ENCODE data around the gene CAMKV. TPM values are rescaled to one million over a fixed set of nuclear protein-coding genes. Genes with fewer than 3 reads are reported as not detected.

The CAMKV gene
- polyA plus RNA-seq, 1 donor (not counting 4 experiments of a cell fraction or from before 2014, with no cell fraction given) = not detected

GRCh38 chr3:49911124-49911420, 41.4 kb upstream of the CAMKV start:
- DNase-seq (ENCODE audit: low read depth, low spot score) = no peak
- Histone ChIP-seq H3K36me3 (ENCODE audit: control insufficient read depth in 2 of 2, extremely low read depth in 1 of 2, insufficient read depth in 2 of 2, low read length in 2 of 2) (peaks cover 10 to 20% of the 10 kb centered on the region in 2 experiments), H3K4me2 (ENCODE audit: control insufficient read depth, extremely low read depth, insufficient read depth, low read depth, low read length) (no peak overlapping the region), H3K27me3 (ENCODE audit: control insufficient read depth, extremely low read depth, insufficient read depth, low read length) (no peaks in the 10 kb centered on the region), H3K79me2 (ENCODE audit: control insufficient read depth, insufficient read depth, low read length) (no peaks in the 10 kb centered on the region), H3K9me3 (ENCODE audit: control insufficient read depth, low read depth, low read length) (no peaks in the 10 kb centered on the region), H3K9me1 (ENCODE audit: control insufficient read depth, extremely low read depth, insufficient read depth, low read length) (no peaks in the 10 kb centered on the region), H3K9ac (ENCODE audit: control insufficient read depth, extremely low read depth, insufficient read depth, low read length) (no peak overlapping the region), H2AFZ (ENCODE audit: control insufficient read depth, low read length) (no peak overlapping the region), H3K4me1 (ENCODE audit: control insufficient read depth, extremely low read depth, insufficient read depth, low read length) (peaks cover 7% of the 10 kb centered on the region), H3K4me3 (ENCODE audit: control insufficient read depth in 2 of 3, extremely low read depth in 1 of 3, insufficient read depth in 2 of 3, low read depth in 1 of 3, low read length in 3 of 3) (no peak overlapping the region), H3K27ac (ENCODE audit: control insufficient read depth, insufficient read depth, low read length) (no peak overlapping the region), H4K20me1 (ENCODE audit: control insufficient read depth, extremely low read depth, insufficient read depth, low read length) (no peaks in the 10 kb centered on the region)
- TF ChIP-seq EZH2 (IDR thresholded peaks at IDR 0.05; ENCODE audit: low read length) = no peak
- no peak for TF ChIP-seq CTCF (optimal IDR thresholded peaks at IDR 0.05 in 1 of 3, IDR thresholded peaks at IDR 0.05 in 1 of 3, conservative IDR thresholded peaks at IDR 0.05 in 1 of 3; ENCODE audit: extremely low read depth in 1 of 3, insufficient read depth in 2 of 3, low read length in 3 of 3)
- FAIRE-seq = no peak
- dilution Hi-C loops (cut with MboI; ENCODE audit: extremely low pct_ligation_motif_present, low sequenced_read_pairs) = no loop called here

GRCh38 chr3:49910409-49911123, 40.9 kb upstream of the CAMKV start:
- Histone ChIP-seq H3K27ac (ENCODE audit: control insufficient read depth, insufficient read depth, low read length) (no peak overlapping the region), H3K9ac (ENCODE audit: control insufficient read depth, extremely low read depth, insufficient read depth, low read length) (no peak overlapping the region), H3K4me2 (ENCODE audit: control insufficient read depth, extremely low read depth, insufficient read depth, low read depth, low read length) (no peak overlapping the region), H3K9me3 (ENCODE audit: control insufficient read depth, low read depth, low read length) (no peaks in the 10 kb centered on the region), H3K4me1 (ENCODE audit: control insufficient read depth, extremely low read depth, insufficient read depth, low read length) (peaks cover 12% of the 10 kb centered on the region), H2AFZ (ENCODE audit: control insufficient read depth, low read length) (no peak overlapping the region), H3K9me1 (ENCODE audit: control insufficient read depth, extremely low read depth, insufficient read depth, low read length) (no peaks in the 10 kb centered on the region), H3K36me3 (ENCODE audit: control insufficient read depth in 2 of 2, extremely low read depth in 1 of 2, insufficient read depth in 2 of 2, low read length in 2 of 2) (peaks cover 10 to 20% of the 10 kb centered on the region in 2 experiments), H3K27me3 (ENCODE audit: control insufficient read depth, extremely low read depth, insufficient read depth, low read length) (no peaks in the 10 kb centered on the region), H3K79me2 (ENCODE audit: control insufficient read depth, insufficient read depth, low read length) (no peaks in the 10 kb centered on the region), H3K4me3 (ENCODE audit: control insufficient read depth in 2 of 3, extremely low read depth in 1 of 3, insufficient read depth in 2 of 3, low read depth in 1 of 3, low read length in 3 of 3) (no peak overlapping the region), H4K20me1 (ENCODE audit: control insufficient read depth, extremely low read depth, insufficient read depth, low read length) (no peaks in the 10 kb centered on the region)
- FAIRE-seq = no peak
- TF ChIP-seq EZH2 (IDR thresholded peaks at IDR 0.05; ENCODE audit: low read length) (no peak), CTCF (optimal IDR thresholded peaks at IDR 0.05 in 1 of 3, IDR thresholded peaks at IDR 0.05 in 1 of 3, conservative IDR thresholded peaks at IDR 0.05 in 1 of 3; ENCODE audit: extremely low read depth in 1 of 3, insufficient read depth in 2 of 3, low read length in 3 of 3) (no peak)
- DNase-seq (ENCODE audit: low read depth, low spot score) = no peak
- dilution Hi-C loops (cut with MboI; ENCODE audit: extremely low pct_ligation_motif_present, low sequenced_read_pairs) = no loop called here

Data from keratinocyte (primary cell).